NCI-H446 treated with DMSO at 0.1 percent for 48 hours (cell line): ENCODE measurements around the gene USO1.
"Not testable (repeated sequence)": the region's sequence is repeated elsewhere in the genome, so short reads cannot be mapped to it uniquely, and the experiment has no call there.

Experiments
- DNase-seq: peaks from one replicate; lab custom pipeline; 2025; lab: John Stamatoyannopoulos, UW

Gene USO1

GRCh38 chr4:75777589-75777988 is 53.2 kb downstream of the USO1 start:
- DNase-seq: no peak

GRCh38 chr4:75779105-75779757 is 54.9 kb downstream of the USO1 start:
- DNase-seq: no peak

GRCh38 chr4:75781305-75781704 is 56.9 kb downstream of the USO1 start:
- DNase-seq: no peak

GRCh38 chr4:75786526-75786925 is 62.1 kb downstream of the USO1 start:
- DNase-seq: no peak

GRCh38 chr4:75786938-75787337 is 62.6 kb downstream of the USO1 start:
- DNase-seq: no peak

- DNase-seq: no peak
These were observed 65.6 kb downstream of the USO1 start for GRCh38 chr4:75790024-75790423.

GRCh38 chr4:75800972-75801371 is 76.6 kb downstream of the USO1 start:
- no peak for DNase-seq

- DNase-seq: not testable (repeated sequence)
These were observed 81.7 kb downstream of the USO1 start for GRCh38 chr4:75806035-75806434.

- no peak for DNase-seq
These were observed 93.5 kb downstream of the USO1 start for GRCh38 chr4:75817901-75818300.

- no peak for DNase-seq
These were observed 94.7 kb downstream of the USO1 start for GRCh38 chr4:75819121-75819520.

GRCh38 chr4:75820197-75820596 is 95.8 kb downstream of the USO1 start:
- DNase-seq: no peak

- no peak for DNase-seq
These were observed 96.3 kb downstream of the USO1 start for GRCh38 chr4:75820676-75821075.

GRCh38 chr4:75821216-75821615 is 96.8 kb downstream of the USO1 start:
- DNase-seq: no peak

GRCh38 chr4:75821966-75822365 is 97.6 kb downstream of the USO1 start:
- no peak for DNase-seq

- DNase-seq: no peak
These were observed 98.0 kb downstream of the USO1 start for GRCh38 chr4:75822416-75822815.

GRCh38 chr4:75823812-75824211 is 99.4 kb downstream of the USO1 start:
- DNase-seq: no peak

GRCh38 chr4:75830906-75831305 is 106.5 kb downstream of the USO1 start:
- DNase-seq: no peak

GRCh38 chr4:75831856-75832405 is 107.6 kb downstream of the USO1 start:
- no peak for DNase-seq

- no peak for DNase-seq
These were observed 109.9 kb downstream of the USO1 start for GRCh38 chr4:75834095-75834771.

GRCh38 chr4:75834772-75835154 is 110.4 kb downstream of the USO1 start:
- no peak for DNase-seq

- no peak for DNase-seq
These were observed 117.5 kb downstream of the USO1 start for GRCh38 chr4:75841641-75842520.

GRCh38 chr4:75843596-75843995 is 119.2 kb downstream of the USO1 start:
- no peak for DNase-seq
